Iris pigment epithelial cell (primary cell): ENCODE results near the gene UGT1A4.

Experiments used
- DNase-seq: peaks from one replicate; pipeline ENCODE4 v3.0.0-alpha.2; 2011; ENCODE audit warnings: low read depth

The UGT1A4 gene

GRCh38 chr2:233718552-233718951 lies at the start of gene UGT1A4:
TSS of gene UGT1A4 (plus strand) at chr2:233718736. CDS start at chr2:233718821, 85 bp downstream.
- no peak for DNase-seq

- DNase-seq: no peak
These were observed 47.0 kb upstream of the UGT1A4 start, which contains the start of gene UGT1A9 for GRCh38 chr2:233671290-233672161. TSS of gene UGT1A9 (plus strand) at chr2:233671898. CDS start at chr2:233671935, 37 bp downstream.

- no peak for DNase-seq
These were observed 45.6 kb upstream of the UGT1A4 start for GRCh38 chr2:233672886-233673285.

GRCh38 chr2:233673896-233674295 lies 44.6 kb upstream of the UGT1A4 start:
- DNase-seq: no peak

- DNase-seq: no peak
These were observed 44.2 kb upstream of the UGT1A4 start for GRCh38 chr2:233674314-233674713.

- DNase-seq: no peak
These were observed 43.5 kb upstream of the UGT1A4 start for GRCh38 chr2:233674995-233675394.

- DNase-seq: peak; percentile 18
These were observed 42.5 kb upstream of the UGT1A4 start for GRCh38 chr2:233676046-233676445.

- DNase-seq: no peak
These were observed 39.3 kb upstream of the UGT1A4 start for GRCh38 chr2:233679196-233679595.

- DNase-seq: no peak
These were observed 38.0 kb upstream of the UGT1A4 start for GRCh38 chr2:233680361-233681045.

GRCh38 chr2:233681521-233682099 lies 36.9 kb upstream of the UGT1A4 start, which contains the start of gene UGT1A7:
TSS of gene UGT1A7 (plus strand) at chr2:233681901. CDS start at chr2:233681938, 37 bp downstream.
- no peak for DNase-seq

GRCh38 chr2:233684640-233685039 lies 33.9 kb upstream of the UGT1A4 start:
- DNase-seq: no peak

GRCh38 chr2:233686928-233687327 lies 31.6 kb upstream of the UGT1A4 start:
- no peak for DNase-seq

- DNase-seq: no peak
These were observed 30.2 kb upstream of the UGT1A4 start for GRCh38 chr2:233688341-233688740.

GRCh38 chr2:233689031-233689430 lies 29.5 kb upstream of the UGT1A4 start:
- no peak for DNase-seq

GRCh38 chr2:233689501-233689900 lies 29.0 kb upstream of the UGT1A4 start:
- no peak for DNase-seq

- no peak for DNase-seq
These were observed 28.1 kb upstream of the UGT1A4 start for GRCh38 chr2:233690444-233690843.

- DNase-seq: no peak
These were observed 26.8 kb upstream of the UGT1A4 start for GRCh38 chr2:233691443-233692433.

GRCh38 chr2:233692648-233693047 lies 25.9 kb upstream of the UGT1A4 start, which contains the start of gene UGT1A6:
TSS of gene UGT1A6 (plus strand) at chr2:233692890. CDS start at chr2:233693005, 115 bp downstream.
- DNase-seq: no peak

- DNase-seq: no peak
These were observed 24.6 kb upstream of the UGT1A4 start for GRCh38 chr2:233693963-233694362.

- no peak for DNase-seq
These were observed 19.8 kb upstream of the UGT1A4 start for GRCh38 chr2:233698740-233699139.

- DNase-seq: no peak
These were observed 19.0 kb upstream of the UGT1A4 start for GRCh38 chr2:233699424-233700027.
